ENCODE results near the gene PFKP.
"Not testable (repeated sequence)": the region's sequence is repeated elsewhere in the genome, so short reads cannot be mapped to it uniquely, and the experiment has no call there.

PFKP gene

GRCh38 chr10:3099291-3100092 is 32.1 kb downstream of the PFKP start:
- no peak for DNase-seq

- DNase-seq, result no peak
Measured at GRCh38 chr10:3100093-3100792, 32.9 kb downstream of the PFKP start.

DNA sequence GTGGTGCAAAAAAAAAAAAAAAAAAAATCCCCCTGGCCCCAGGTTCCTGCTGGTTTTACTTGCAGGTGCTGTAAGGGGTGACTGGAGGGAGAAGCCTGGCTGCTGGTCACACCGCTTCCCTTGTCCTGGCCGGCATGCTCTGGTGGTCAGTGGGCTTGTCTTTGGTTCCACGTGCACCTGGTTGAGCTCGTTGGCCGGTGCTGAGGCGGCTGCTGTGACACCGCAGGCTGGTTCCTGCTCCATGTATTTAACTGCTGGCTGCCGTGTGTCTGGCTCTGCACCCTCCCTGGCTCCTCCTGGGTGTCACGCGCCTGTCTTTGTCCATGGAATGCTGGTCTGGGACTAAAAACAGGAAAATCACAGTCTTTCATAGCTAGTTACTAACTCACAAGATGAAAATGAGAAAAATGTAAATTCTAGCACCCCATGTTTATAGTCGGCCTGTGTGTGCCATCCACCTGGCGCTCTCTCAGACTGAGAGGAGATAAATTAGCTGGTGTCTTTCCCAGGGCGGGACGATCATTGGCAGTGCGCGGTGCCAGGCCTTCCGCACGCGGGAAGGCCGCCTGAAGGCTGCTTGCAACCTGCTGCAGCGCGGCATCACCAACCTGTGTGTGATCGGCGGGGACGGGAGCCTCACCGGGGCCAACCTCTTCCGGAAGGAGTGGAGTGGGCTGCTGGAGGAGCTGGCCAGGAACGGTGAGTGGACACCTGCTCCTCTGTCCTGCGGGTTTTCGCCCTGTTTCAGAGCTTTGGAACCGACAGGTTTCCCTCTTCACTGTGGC is 33.7 kb downstream of the PFKP start:
- no peak for DNase-seq

DNA sequence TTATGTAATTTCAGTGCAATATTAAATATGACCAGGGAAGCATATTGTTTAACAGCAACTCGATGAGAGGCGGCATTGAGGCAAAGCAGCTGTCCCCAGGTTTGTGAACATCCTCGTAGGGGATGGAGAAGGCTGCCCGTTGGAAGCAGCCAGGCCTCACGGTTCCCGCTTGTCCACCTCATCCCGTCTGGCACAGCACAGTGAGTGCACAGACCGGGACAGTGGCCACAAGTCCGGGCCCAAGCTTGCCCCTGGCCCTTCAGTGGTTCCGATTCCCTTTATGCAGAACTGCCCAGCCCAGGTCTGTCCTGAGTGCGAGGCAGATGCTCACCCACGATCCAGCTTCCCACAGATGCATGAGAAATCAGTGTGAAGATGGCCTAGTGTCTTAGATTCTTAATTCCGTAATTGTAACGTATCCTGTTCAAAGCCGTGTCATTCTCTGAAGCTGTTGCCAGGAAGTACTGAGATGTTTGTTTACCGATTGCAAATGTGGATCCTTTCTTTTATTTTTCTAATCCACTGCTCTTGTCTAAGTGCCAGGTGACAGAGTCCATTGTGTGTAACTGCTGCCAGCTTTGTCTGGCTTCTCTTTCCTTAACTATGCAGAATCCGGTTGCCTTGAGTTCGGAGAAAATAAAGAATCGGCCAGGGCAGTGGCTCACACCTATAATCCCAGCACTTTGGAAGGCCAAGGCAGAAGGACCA is 35.5 kb downstream of the PFKP start:
- DNase-seq, result no peak

DNA sequence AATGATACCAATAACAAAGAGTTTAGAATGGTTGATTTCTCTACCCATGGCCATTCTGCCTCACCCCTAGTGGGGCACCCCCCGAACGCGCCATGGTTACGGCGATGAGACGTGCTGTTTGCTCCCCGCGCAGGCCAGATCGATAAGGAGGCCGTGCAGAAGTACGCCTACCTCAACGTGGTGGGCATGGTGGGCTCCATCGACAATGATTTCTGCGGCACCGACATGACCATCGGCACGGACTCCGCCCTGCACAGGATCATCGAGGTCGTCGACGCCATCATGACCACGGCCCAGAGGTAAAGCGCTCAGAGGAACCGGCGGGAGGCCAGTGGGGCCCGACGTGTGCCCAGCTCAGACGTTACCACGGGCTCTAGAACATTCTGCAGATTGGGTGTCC is 36.3 kb downstream of the PFKP start:
- no peak for DNase-seq

DNA sequence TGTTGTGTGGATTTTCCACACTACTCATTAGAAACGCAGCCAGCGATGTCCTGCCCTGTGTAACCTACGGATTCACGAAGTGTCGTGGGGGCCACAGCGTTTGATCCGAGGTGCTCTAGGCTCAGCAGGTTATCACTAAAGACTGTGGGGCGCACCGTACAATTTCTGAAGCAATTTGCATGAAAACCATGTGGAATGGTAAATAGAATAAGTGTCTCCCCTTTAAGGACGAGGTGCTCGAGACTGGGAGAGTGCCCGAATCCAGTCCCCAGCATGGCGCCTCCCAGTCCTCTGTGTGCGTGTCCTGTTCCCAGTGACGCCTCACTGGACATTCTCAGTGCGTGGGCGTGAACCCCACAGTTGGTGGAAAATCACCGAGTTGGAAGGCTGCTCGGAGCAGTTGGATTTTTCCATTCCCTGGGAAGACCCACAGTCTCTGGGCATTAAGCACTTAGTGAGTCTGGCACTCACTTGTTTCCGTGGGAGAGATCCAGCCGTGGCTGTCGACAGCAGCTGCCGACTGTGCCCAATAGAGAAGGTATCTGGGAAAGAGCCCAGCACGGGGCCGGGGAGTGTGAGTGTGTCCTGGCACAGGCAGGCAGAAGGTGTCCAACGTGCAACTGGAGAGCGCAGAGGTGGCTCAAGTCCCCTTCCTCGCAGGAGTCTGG is 37.0 kb downstream of the PFKP start:
- DNase-seq, result no peak

DNA sequence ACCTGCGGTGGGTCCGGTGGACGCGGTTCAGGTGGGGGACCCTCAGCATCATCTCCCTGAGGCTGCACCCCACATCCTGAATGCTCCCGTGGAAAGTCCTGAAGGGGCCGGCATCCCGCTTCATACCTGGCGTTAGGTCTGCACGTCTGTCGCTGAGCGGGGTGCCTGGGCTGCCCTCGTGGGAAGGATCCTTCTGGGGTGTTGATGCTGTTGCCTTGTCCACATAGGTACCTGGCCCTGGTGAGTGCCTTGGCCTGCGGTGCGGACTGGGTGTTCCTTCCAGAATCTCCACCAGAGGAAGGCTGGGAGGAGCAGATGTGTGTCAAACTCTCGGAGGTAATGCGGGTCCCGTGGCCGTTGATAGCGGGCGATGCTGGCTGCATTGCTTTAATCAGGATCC is 37.8 kb downstream of the PFKP start:
- no peak for DNase-seq

DNA sequence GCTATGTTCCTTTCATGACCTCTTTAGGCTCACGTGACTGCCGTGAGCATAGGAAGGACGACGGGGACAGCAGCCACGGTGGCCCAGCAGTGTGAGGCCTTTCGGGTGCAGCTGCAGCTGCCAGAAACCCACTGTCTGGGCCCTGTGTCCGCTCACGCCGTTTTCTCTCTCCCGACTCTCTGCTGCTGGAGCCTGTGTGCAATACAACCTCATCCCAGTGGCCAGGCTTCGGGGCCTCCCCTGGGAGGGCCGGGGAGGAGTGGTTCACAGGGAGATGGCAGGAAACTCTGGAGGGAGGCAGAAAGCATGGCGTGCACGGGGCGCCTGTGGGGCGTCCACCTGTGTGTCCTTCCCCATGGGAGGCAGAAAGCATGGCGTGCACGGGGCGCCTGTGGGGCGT is 38.6 kb downstream of the PFKP start:
- DNase-seq, result no peak

GRCh38 chr10:3106328-3106727 is 39.0 kb downstream of the PFKP start:
- not testable (repeated sequence) for DNase-seq

GRCh38 chr10:3106928-3107425 is 39.6 kb downstream of the PFKP start:
- DNase-seq, result no peak

GRCh38 chr10:3107426-3107961 is 40.1 kb downstream of the PFKP start:
- no peak for DNase-seq

DNA sequence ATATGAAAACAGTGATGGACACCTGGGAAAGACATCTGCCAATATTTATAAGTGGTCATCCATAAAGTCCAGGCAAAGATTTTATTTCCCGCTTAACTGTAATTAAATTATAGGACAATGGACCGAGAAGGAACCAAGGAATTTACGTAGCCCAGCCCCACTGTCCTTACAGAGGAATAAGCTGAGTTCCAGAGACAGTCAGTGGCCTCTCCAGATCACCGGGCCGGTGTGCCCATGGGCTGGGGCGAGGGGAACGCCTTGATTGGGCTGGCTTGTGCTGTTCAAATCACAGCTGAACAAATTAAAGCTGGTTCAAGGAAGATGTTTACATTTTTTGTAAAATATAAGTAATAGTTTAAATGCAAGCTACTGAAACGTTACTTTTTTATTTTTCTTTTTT is 40.7 kb downstream of the PFKP start:
- DNase-seq, result no peak

DNA sequence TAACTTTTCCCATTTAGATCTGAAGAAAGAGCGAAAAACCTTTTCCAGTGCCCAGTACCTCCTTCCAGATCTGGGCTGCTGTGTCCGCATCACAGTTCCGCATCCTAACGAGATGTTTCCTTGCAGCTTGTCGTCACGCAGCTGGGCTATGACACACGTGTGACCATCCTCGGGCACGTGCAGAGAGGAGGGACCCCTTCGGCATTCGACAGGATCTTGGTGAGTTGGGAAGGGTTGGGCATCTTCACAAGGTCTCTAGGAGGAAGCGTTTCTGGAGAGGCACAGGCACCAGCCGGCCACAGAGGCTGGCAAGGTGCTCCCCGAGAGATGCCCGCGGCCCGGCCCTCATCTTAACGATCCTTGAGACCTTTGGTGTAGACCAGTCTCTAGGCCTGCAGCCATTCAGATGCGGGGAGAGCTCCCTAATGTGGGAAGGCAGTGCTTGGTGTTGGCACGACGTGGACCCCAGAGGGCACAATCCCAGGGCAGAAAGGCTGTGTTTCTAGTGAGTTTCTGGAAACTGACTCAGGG is 41.3 kb downstream of the PFKP start:
- DNase-seq, result no peak

DNA sequence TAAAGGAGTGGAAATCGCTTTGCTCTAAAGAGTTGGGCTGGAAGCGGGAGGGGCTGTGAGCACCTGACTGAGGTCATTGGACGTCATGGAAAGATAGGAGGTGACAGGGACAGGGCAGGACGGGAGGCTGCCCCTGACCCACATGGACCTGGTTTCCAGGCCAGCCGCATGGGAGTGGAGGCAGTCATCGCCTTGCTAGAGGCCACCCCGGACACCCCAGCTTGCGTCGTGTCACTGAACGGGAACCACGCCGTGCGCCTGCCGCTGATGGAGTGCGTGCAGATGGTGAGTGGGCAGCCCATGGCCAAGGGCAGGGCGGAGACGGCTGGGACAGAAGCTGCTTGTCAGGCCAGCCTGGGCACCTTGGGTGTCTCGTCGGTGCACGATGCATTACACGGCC is 41.8 kb downstream of the PFKP start:
- DNase-seq, result no peak

GRCh38 chr10:3109633-3110032 is 42.3 kb downstream of the PFKP start:
- DNase-seq, result no peak

GRCh38 chr10:3110782-3111620 is 43.7 kb downstream of the PFKP start:
- DNase-seq, result no peak

DNA sequence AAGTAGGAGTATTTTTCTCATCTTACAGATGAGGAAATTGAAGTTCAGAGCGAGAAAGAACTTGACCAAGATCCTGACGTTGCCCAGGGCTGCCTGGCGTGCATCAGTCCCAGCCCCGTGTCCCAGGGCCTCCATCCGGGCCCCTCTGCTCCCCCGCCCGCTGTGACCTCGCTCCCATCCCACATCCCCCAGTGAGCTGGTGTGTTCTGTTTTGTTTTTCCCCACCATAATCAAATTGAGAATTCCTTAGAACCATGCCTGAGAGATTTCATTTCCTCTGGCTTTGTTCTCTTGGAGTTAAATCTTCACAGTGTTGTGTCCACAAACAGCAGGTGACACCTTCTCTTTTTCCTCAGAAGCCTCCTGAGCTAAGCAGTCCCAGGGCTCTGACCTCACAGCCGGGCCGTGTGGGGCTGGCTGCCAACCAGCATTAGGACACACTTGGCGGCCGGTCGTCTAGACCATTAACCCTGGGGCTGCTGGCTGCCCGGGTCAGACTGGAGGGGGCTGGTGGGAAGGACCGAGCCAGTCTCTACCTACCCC is 44.3 kb downstream of the PFKP start:
- no peak for DNase-seq

GRCh38 chr10:3113343-3113720 is 46.0 kb downstream of the PFKP start:
- DNase-seq, result no peak

GRCh38 chr10:3115685-3116084 is 48.3 kb downstream of the PFKP start:
- no peak for DNase-seq

GRCh38 chr10:3116508-3117100 is 49.3 kb downstream of the PFKP start:
- no peak for DNase-seq
